ENCODE results near the gene BRCA2. TPM values are rescaled to one million over a fixed set of nuclear protein-coding genes. Genes with fewer than 3 reads are reported as not detected.

Gene BRCA2
- total RNA-seq, 2 donors from 2014 or later: 0.66 to 1.0 TPM

GRCh38 chr13:32272021-32272683, 43.2 kb upstream of the BRCA2 start:
- no peaks in the 10 kb centered on the region for H3K27me3 ChIP-seq
- H3K9me3 ChIP-seq: no peaks in the 10 kb centered on the region
- ATAC-seq: no peak
- no peak for DNase-seq
- 86% methylated on average over 4 of the region's 4 CpGs for WGBS, 2 donors
- no peak overlapping the region for H3K27ac ChIP-seq
- no peak overlapping the region for H3K4me3 ChIP-seq
- intact Hi-C loops (cut with DNase I): no loop called here
- peaks cover 0 to 17% of the 10 kb centered on the region in 2 donors for H3K36me3 ChIP-seq (replicated peaks in 1 of 2; ENCODE audit: insufficient read depth in 1 of 2, low read depth in 2 of 2)
- TF ChIP-seq, protein P1, sequence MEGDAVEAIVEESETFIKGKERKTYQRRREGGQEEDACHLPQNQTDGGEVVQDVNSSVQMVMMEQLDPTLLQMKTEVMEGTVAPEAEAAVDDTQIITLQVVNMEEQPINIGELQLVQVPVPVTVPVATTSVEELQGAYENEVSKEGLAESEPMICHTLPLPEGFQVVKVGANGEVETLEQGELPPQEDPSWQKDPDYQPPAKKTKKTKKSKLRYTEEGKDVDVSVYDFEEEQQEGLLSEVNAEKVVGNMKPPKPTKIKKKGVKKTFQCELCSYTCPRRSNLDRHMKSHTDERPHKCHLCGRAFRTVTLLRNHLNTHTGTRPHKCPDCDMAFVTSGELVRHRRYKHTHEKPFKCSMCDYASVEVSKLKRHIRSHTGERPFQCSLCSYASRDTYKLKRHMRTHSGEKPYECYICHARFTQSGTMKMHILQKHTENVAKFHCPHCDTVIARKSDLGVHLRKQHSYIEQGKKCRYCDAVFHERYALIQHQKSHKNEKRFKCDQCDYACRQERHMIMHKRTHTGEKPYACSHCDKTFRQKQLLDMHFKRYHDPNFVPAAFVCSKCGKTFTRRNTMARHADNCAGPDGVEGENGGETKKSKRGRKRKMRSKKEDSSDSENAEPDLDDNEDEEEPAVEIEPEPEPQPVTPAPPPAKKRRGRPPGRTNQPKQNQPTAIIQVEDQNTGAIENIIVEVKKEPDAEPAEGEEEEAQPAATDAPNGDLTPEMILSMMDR (IDR thresholded peaks at IDR 0.05): no peak
- no peak for TF ChIP-seq POLR2A (IDR thresholded peaks at IDR 0.05)
- no peaks in the 10 kb centered on the region for H3K4me1 ChIP-seq

DNA sequence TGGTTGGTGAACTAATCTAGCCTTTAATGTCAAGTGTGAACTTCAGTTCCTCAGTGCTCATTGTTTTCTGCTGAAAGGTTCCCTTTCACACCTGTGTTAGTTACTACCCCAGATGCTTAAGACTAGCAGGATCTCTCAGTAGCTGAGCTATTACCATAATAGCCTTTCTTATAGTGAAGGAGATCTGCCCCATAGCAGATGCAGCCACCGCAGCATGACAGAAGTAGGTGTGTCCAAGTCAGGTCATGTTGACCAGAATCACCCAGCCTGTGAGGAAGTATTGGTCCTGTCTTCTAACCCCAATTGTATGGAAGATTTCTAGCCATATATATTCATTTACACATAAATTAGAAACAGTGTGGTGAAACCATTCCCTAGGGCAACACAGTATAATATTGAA, 37.5 kb upstream of the BRCA2 start:
- Histone ChIP-seq H3K36me3 (replicated peaks in 1 of 2; ENCODE audit: insufficient read depth in 1 of 2, low read depth in 2 of 2) (peaks cover 0 to 32% of the 10 kb centered on the region in 2 donors), H3K4me3 (no peak overlapping the region), H3K4me1 (no peaks in the 10 kb centered on the region), H3K27me3 (no peaks in the 10 kb centered on the region), H3K27ac (no peak overlapping the region), H3K9me3 (no peaks in the 10 kb centered on the region)
- 35 to 56% methylated on average over 1 of the region's 1 CpG for WGBS, 2 donors
- no peak for DNase-seq
- intact Hi-C loops (cut with DNase I): no loop called here
- no peak for TF ChIP-seq POLR2A (IDR thresholded peaks at IDR 0.05)
- TF ChIP-seq, protein P1 (IDR thresholded peaks at IDR 0.05): no peak
- ATAC-seq: no peak

DNA sequence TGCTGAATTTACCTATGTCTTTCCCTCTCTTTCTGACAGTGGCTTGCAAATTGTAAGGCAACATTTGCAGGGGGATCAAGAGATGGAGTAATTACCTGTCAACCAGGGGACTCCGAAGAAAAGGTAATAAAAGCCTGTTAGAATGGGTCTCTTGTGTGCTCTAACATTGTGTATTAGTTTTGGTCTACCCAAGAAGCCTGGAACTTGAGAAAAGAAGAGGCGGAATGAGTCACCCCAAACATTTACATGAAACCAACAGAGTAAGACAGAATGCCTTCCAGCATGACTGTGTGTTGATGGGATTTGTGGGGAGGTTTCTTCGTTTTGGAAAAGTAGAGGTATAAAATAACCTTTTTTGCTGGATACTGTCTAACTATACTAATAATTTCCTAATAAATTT, 36.9 kb upstream of the BRCA2 start:
- ATAC-seq (no peak), DNase-seq (no peak)
- H3K4me1 ChIP-seq: no peaks in the 10 kb centered on the region
- H3K27ac ChIP-seq: no peak overlapping the region
- TF ChIP-seq POLR2A (IDR thresholded peaks at IDR 0.05): no peak
- TF ChIP-seq, protein P1 (IDR thresholded peaks at IDR 0.05): no peak
- no peaks in the 10 kb centered on the region for H3K9me3 ChIP-seq
- 85 to 93% methylated on average over 3 of the region's 3 CpGs for whole genome bisulfite sequencing, 2 donors
- H3K36me3 ChIP-seq (replicated peaks in 1 of 2; ENCODE audit: insufficient read depth in 1 of 2, low read depth in 2 of 2): peaks cover 0 to 32% of the 10 kb centered on the region in 2 donors
- no peaks in the 10 kb centered on the region for H3K27me3 ChIP-seq
- intact Hi-C loops (cut with DNase I): no loop called here
- no peak overlapping the region for H3K4me3 ChIP-seq

GRCh38 chr13:32281096-32281495, 34.2 kb upstream of the BRCA2 start:
- WGBS, 2 donors: 83 to 91% methylated on average over 1 of the region's 1 CpG

More at GRCh38 chr13:32281096-32281495, 34.2 kb upstream of the BRCA2 start:
- Histone ChIP-seq H3K27ac (no peak overlapping the region), H3K36me3 (replicated peaks in 1 of 2; ENCODE audit: insufficient read depth in 1 of 2, low read depth in 2 of 2) (peaks cover 0 to 25% of the 10 kb centered on the region in 2 donors), H3K9me3 (no peaks in the 10 kb centered on the region), H3K4me3 (no peak overlapping the region), H3K4me1 (peaks cover 14% of the 10 kb centered on the region), H3K27me3 (no peaks in the 10 kb centered on the region)
- ATAC-seq (no peak), DNase-seq (no peak)
- TF ChIP-seq, protein P1 (IDR thresholded peaks at IDR 0.05): no peak
- no peak for TF ChIP-seq POLR2A (IDR thresholded peaks at IDR 0.05)
- intact Hi-C loops (cut with DNase I): no loop called here

Measured in body of pancreas (tissue), 4 donors.